Measurements from ENCODE around the gene TSEN2.
A peak's percentile ranks its signal among the peaks of the same experiment; 100 is the strongest.

TSEN2 gene

GRCh38 chr3:12487786-12488185, 3.5 kb downstream of the TSEN2 start:
- TF ChIP-seq EGR1 (IDR thresholded peaks at IDR 0.05) (no peak), MAX (IDR thresholded peaks at IDR 0.05) (no peak), TCF12 (IDR thresholded peaks at IDR 0.05; ENCODE audit: low read depth) (no peak), TEAD4 (IDR thresholded peaks at IDR 0.05) (no peak), FOXM1 (IDR thresholded peaks at IDR 0.05; ENCODE audit: borderline replicate concordance, low read depth) (no peak), TAF1 (IDR thresholded peaks at IDR 0.05; ENCODE audit: low read depth) (no peak), REST (IDR thresholded peaks at IDR 0.05; ENCODE audit: low read depth) (no peak)

GRCh38 chr3:12489368-12489767, 5.1 kb downstream of the TSEN2 start:
- TF ChIP-seq ZBTB7A (IDR thresholded peaks at IDR 0.05; ENCODE audit: low read depth) (no peak), MAX (IDR thresholded peaks at IDR 0.05) (no peak), FOXM1 (IDR thresholded peaks at IDR 0.05; ENCODE audit: borderline replicate concordance, low read depth) (no peak), YY1 (IDR thresholded peaks at IDR 0.05; ENCODE audit: low read depth) (no peak), USF1 (IDR thresholded peaks at IDR 0.05) (no peak), TEAD4 (IDR thresholded peaks at IDR 0.05) (no peak), TCF12 (IDR thresholded peaks at IDR 0.05; ENCODE audit: low read depth) (no peak), EP300 (IDR thresholded peaks at IDR 0.05; ENCODE audit: borderline replicate concordance) (no peak), NFIC (IDR thresholded peaks at IDR 0.05) (no peak), CREB1 (IDR thresholded peaks at IDR 0.05; ENCODE audit: low read depth) (no peak), RAD21 (IDR thresholded peaks at IDR 0.05; ENCODE audit: low read depth) (no peak), CEBPB (IDR thresholded peaks at IDR 0.05) (no peak), REST (IDR thresholded peaks at IDR 0.05; ENCODE audit: low read depth) (no peak), EGR1 (IDR thresholded peaks at IDR 0.05) (no peak), TAF1 (IDR thresholded peaks at IDR 0.05; ENCODE audit: low read depth) (no peak)

- TF ChIP-seq TEAD4 (IDR thresholded peaks at IDR 0.05) (peak; percentile 54), EP300 (IDR thresholded peaks at IDR 0.05; ENCODE audit: borderline replicate concordance) (no peak), TCF12 (IDR thresholded peaks at IDR 0.05; ENCODE audit: low read depth) (no peak), NFIC (IDR thresholded peaks at IDR 0.05) (no peak)
Observed at GRCh38 chr3:12489832-12490231, 5.6 kb downstream of the TSEN2 start.

GRCh38 chr3:12490547-12490946, 6.3 kb downstream of the TSEN2 start:
- TF ChIP-seq CEBPB (IDR thresholded peaks at IDR 0.05) (no peak), REST (IDR thresholded peaks at IDR 0.05; ENCODE audit: low read depth) (no peak), TCF12 (IDR thresholded peaks at IDR 0.05; ENCODE audit: low read depth) (no peak), FOXM1 (IDR thresholded peaks at IDR 0.05; ENCODE audit: borderline replicate concordance, low read depth) (no peak), NFIC (IDR thresholded peaks at IDR 0.05) (no peak), USF1 (IDR thresholded peaks at IDR 0.05) (no peak), CREB1 (IDR thresholded peaks at IDR 0.05; ENCODE audit: low read depth) (no peak), EP300 (IDR thresholded peaks at IDR 0.05; ENCODE audit: borderline replicate concordance) (no peak), MAX (IDR thresholded peaks at IDR 0.05) (no peak), YY1 (IDR thresholded peaks at IDR 0.05; ENCODE audit: low read depth) (no peak), RAD21 (IDR thresholded peaks at IDR 0.05; ENCODE audit: low read depth) (no peak), TAF1 (IDR thresholded peaks at IDR 0.05; ENCODE audit: low read depth) (no peak), TEAD4 (IDR thresholded peaks at IDR 0.05) (no peak)

Data from Ishikawa (cell line).